Measurements from ENCODE around the gene DCAF17. TPM values are rescaled to one million over a fixed set of nuclear protein-coding genes. Genes with fewer than 3 reads are reported as not detected.

DCAF17 gene, protein sequence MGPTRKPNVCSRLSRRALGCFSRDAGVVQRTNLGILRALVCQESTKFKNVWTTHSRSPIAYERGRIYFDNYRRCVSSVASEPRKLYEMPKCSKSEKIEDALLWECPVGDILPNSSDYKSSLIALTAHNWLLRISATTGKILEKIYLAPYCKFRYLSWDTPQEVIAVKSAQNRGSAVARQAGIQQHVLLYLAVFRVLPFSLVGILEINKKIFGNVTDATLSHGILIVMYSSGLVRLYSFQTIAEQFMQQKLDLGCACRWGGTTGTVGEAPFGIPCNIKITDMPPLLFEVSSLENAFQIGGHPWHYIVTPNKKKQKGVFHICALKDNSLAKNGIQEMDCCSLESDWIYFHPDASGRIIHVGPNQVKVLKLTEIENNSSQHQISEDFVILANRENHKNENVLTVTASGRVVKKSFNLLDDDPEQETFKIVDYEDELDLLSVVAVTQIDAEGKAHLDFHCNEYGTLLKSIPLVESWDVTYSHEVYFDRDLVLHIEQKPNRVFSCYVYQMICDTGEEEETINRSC
- total RNA-seq: 36.6 and 38.8 TPM in 2 replicates

DNA sequence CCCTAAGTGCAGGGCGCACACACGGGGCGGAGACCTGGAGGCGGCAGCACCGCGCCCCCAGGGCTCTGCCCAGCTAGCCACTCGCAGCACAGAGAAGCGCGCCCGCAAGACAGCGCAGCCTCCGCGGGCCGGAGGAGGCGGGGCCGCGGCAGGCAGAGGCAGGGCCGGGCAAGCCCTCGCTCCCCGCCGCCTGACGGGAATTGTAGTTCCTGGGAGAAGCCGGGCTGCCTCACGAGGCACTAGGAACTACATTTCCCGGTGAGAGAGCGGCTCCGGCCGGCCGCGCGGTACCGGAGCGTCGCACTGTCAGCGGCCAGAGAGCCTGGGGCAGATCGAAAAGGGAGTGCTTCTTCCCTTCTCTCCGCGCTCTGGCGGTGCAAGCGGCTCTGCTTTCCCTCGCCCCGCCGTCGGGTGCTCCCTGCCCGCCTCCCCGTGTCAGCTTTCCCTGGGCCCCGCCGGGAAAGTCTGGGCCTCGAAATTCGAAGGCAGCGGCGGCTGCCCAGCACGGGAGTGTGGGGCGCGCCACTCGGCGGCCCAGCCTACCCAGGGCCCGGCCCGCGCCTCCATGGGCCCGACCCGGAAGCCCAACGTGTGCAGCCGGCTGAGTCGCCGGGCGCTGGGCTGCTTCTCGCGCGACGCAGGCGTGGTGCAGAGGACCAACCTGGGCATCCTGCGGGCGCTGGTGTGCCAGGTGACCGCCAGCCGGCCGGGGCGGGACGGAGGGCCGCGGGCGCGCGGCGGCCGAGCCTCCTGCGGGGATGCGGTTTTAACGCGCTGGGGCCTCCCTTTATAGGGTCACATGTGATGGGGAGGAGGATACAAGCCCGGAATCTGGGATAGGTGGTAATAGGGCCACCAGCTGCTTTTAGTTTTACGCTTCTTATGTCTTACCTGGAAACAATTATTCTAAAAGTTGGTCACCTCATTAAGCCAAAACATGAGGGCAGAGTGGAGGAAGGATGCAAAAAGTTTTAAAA, at the start of gene DCAF17:
TSS of gene DCAF17 (plus strand) at position 214 of the 977 bp plus-strand sequence. CDS start at position 566, 352 bp downstream.

DNA sequence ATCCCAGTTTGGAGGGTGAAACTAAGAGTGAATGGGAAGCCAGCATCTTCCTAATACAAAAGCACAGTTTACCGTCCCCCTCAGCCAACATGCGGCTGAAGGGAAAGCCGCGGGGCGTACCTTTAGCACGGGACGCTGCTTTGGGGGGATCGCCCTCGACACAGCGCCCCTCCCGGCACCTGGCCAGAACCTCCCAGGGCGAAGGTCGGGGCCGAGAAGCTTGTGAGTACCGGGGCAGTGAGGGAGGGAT, 338 bp upstream of the DCAF17 start, which contains the start of gene METTL8:
TSS of gene METTL8 (minus strand) at position 228 of the 250 bp plus-strand sequence. CDS start 41,805 bp downstream, outside the sequence.

DNA sequence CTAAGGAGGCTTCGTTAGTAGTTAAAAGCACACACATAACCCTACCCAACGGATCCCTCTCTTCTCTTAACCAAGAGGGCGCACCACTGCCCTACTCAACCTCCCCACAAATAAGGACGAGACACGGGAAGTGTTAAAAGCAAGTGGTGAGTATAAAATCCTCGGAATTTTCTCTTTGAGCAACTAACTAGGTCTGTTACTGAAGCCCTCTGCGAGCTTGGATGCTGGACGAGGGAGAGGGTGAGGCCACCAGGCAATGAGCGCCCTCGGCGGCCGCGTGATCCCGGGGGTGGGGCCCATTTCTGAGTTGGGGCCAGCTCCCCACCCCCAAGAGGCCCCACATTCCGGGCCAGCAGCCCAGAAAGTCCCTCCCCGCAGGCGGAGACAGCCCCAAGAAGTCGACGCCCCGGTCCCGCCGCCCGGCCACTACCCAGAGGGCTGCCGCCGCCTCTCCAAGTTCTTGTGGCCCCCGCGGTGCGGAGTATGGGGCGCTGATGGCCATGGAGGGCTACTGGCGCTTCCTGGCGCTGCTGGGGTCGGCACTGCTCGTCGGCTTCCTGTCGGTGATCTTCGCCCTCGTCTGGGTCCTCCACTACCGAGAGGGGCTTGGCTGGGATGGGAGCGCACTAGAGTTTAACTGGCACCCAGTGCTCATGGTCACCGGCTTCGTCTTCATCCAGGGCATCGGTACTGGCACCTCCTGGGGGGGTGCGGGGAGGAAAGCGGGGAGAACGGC, 88.2 kb downstream of the DCAF17 start, which contains the start of gene CYBRD1:
TSS of gene CYBRD1 (plus strand) at position 423 of the 736 bp plus-strand sequence. CDS start at position 495, 72 bp downstream.

Small RNAs within 50 kb of the gene (small RNA-seq; reads per million reads assigned to genes)
- 0.95 reads per million, percentile 40 among the genes with 10 or more reads in this experiment for gene AC007969.2

Other genes with a start within 250 kb of the DCAF17 start
- gene METTL8, start 236 bp upstream of the DCAF17 start, total RNA-seq: 28.0 and 32.9 TPM in 2 replicates
- gene CYBRD1, start 88.2 kb downstream of the DCAF17 start, total RNA-seq: 449 and 568 TPM in 2 replicates